Measurements from ENCODE around the gene NBPF12.
"Not testable (repeated sequence)": the region's sequence is repeated elsewhere in the genome, so short reads cannot be mapped to it uniquely, and the experiment has no call there.

DNA sequence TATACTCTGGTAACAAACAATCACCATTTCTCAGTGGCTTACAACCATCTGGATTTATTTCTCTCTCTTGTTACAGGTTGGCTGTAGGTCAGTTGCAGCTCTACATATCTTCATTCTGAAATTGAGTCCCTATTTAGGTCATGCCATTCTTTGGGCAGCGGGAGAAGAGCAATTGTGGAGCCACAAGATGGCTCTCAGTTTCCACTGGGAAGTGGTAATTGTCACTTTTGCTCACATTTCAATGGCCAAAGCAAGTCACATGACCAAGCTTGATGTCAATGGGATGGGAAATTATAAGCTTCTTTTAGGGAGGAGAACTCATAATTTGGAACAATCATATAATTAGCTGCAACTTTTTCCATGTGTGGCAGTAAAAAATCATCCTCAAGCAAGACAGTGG, 7.9 kb upstream of the NBPF12 start:
- not testable (repeated sequence) for TF ChIP-seq POLR2A, POLR2AphosphoS5 (IDR thresholded peaks at IDR 0.05)
- TF ChIP-seq, protein P1, sequence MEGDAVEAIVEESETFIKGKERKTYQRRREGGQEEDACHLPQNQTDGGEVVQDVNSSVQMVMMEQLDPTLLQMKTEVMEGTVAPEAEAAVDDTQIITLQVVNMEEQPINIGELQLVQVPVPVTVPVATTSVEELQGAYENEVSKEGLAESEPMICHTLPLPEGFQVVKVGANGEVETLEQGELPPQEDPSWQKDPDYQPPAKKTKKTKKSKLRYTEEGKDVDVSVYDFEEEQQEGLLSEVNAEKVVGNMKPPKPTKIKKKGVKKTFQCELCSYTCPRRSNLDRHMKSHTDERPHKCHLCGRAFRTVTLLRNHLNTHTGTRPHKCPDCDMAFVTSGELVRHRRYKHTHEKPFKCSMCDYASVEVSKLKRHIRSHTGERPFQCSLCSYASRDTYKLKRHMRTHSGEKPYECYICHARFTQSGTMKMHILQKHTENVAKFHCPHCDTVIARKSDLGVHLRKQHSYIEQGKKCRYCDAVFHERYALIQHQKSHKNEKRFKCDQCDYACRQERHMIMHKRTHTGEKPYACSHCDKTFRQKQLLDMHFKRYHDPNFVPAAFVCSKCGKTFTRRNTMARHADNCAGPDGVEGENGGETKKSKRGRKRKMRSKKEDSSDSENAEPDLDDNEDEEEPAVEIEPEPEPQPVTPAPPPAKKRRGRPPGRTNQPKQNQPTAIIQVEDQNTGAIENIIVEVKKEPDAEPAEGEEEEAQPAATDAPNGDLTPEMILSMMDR (IDR thresholded peaks at IDR 0.05): not testable (repeated sequence)

All from stomach (tissue), 4 donors.